ENCODE results near the gene VILL.

VILL gene

GRCh38 chr3:38000965-38001455, 10.4 kb downstream of the VILL start:
- DNase-seq (ENCODE audit: low read depth in 2 of 2), result no peak

- DNase-seq (ENCODE audit: low read depth in 2 of 2), result no peak
These were observed 11.0 kb downstream of the VILL start for GRCh38 chr3:38001456-38002081.

GRCh38 chr3:38002291-38002876, 11.8 kb downstream of the VILL start:
- no peak for DNase-seq (ENCODE audit: low read depth in 2 of 2)

GRCh38 chr3:38002940-38003339, 12.4 kb downstream of the VILL start:
- no peak for DNase-seq (ENCODE audit: low read depth in 2 of 2)

- peak; percentile 22 to 40 for DNase-seq (ENCODE audit: low read depth in 2 of 2)
These were observed 12.8 kb downstream of the VILL start for GRCh38 chr3:38003371-38003816.

- DNase-seq (ENCODE audit: low read depth in 2 of 2), result no peak
These were observed 13.3 kb downstream of the VILL start for GRCh38 chr3:38003817-38004414.

GRCh38 chr3:38004415-38005075, 14.0 kb downstream of the VILL start:
- DNase-seq (ENCODE audit: low read depth in 2 of 2), result peak; percentile 20 to 41

- no peak for DNase-seq (ENCODE audit: low read depth in 2 of 2)
These were observed 14.8 kb downstream of the VILL start for GRCh38 chr3:38005076-38006020.

- no peak for DNase-seq (ENCODE audit: low read depth in 2 of 2)
These were observed 15.4 kb downstream of the VILL start for GRCh38 chr3:38006031-38006430.

- DNase-seq (ENCODE audit: low read depth in 2 of 2), result no peak
These were observed 15.9 kb downstream of the VILL start for GRCh38 chr3:38006445-38006995.

- DNase-seq (ENCODE audit: low read depth in 2 of 2), result no peak
These were observed 17.1 kb downstream of the VILL start for GRCh38 chr3:38007754-38008090.

GRCh38 chr3:38008191-38008701, 17.7 kb downstream of the VILL start:
- DNase-seq (ENCODE audit: low read depth in 2 of 2), result no peak

GRCh38 chr3:38008971-38009580, 18.5 kb downstream of the VILL start:
- no peak for DNase-seq (ENCODE audit: low read depth in 2 of 2)

GRCh38 chr3:38009807-38010591, 19.4 kb downstream of the VILL start:
- DNase-seq (ENCODE audit: low read depth in 2 of 2), result no peak

GRCh38 chr3:38011111-38011510, 20.5 kb downstream of the VILL start:
- DNase-seq (ENCODE audit: low read depth in 2 of 2), result no peak

- no peak for DNase-seq (ENCODE audit: low read depth in 2 of 2)
These were observed 24.9 kb downstream of the VILL start for GRCh38 chr3:38015485-38015884.

GRCh38 chr3:38015984-38016383, 25.4 kb downstream of the VILL start:
- no peak for DNase-seq (ENCODE audit: low read depth in 2 of 2)

GRCh38 chr3:38016410-38016809, 25.8 kb downstream of the VILL start:
- no peak for DNase-seq (ENCODE audit: low read depth in 2 of 2)

GRCh38 chr3:38016847-38017444, 26.4 kb downstream of the VILL start:
- no peak for DNase-seq (ENCODE audit: low read depth in 2 of 2)
